HG03520 (cell line): ENCODE measurements around the gene CXCL5.
"Not testable (repeated sequence)": the region's sequence is repeated elsewhere in the genome, so short reads cannot be mapped to it uniquely, and the experiment has no call there.

Experiments
- ATAC-seq: cut with Tn5 transposase; IDR thresholded peaks from one replicate; pipeline ENCODE4 v1.9.1; 2021; ENCODE audit warnings: mild to moderate bottlenecking, moderate library complexity; ENCODE audit not compliant: unreplicated experiment

Gene CXCL5

DNA sequence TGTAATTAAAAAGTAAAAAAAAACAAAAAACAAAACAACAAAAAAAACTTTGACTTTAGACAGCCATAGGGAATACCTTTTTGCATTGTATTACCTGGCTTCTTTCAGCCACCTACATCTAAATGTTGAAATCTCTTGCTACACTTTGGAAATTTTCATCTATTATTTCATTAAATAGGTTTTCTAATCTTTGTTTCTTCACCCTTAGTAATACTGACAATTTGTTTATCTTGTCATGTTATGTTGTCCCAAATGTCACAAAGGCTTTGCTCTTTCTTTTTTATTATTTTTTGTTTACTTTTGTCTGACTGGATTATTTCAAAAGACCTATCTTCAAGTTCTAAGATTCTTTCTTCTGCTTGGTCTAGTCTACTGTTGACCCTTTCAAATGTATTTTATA lies 24.1 kb downstream of the CXCL5 start:
- ATAC-seq, result no peak

DNA sequence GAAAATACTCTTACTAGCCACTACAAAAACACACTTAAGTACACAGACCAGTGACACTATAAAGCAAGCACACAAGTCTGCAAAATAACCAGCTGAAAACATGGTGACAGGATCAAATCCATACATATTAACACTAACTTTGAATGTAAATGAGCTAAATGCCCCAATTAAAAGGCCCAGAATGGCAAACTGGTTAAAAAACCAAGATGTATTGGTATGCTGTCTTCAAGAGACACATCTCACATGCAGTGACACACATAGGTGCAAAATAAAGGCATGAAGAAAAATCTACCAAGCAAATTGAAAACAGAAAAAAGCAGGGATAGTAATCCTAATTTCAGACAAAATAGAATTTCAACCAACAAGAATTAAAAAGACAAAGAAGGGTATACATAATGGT lies 27.5 kb downstream of the CXCL5 start:
- ATAC-seq, result no peak

DNA sequence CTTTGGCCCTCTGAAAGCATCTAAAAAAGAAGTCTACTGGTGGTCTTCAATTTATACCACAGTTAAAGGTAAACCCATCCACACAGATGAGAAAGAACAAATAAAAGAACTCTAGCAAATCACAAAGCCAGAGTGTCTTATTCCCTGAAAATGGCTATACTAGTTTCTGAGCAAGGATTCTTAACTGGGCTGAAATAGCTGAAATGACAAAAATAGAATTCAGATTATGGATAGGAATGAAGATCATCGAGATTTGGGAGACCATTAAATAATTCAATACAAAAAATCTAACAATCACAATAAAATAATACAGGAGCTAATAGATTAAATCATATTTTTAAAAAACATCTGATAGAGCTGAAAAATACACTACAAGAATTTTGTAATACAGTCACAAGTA lies 28.5 kb downstream of the CXCL5 start:
- ATAC-seq, result no peak

DNA sequence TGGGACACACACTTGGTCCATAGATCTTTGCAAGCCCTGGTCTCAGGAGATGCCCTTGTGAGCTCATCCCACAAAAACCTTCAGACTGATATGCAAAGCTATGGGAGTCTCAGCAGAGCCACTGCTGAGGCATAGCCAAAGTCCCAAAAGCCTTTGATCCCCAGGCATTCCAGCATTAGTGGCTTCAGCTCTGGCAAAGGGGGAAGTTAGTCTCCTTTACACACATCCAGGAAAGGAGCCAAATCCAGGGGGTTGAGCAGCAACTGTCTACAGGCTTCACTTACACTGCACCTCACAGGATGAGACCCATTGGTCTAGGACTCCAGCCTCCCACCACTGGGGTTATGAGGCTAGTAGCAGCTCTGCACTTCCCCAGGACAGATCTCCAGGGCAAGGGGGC lies 30.6 kb downstream of the CXCL5 start:
- no peak for ATAC-seq

- ATAC-seq, result no peak
Observed at GRCh38 chr4:73964862-73965611, 33.4 kb downstream of the CXCL5 start.

DNA sequence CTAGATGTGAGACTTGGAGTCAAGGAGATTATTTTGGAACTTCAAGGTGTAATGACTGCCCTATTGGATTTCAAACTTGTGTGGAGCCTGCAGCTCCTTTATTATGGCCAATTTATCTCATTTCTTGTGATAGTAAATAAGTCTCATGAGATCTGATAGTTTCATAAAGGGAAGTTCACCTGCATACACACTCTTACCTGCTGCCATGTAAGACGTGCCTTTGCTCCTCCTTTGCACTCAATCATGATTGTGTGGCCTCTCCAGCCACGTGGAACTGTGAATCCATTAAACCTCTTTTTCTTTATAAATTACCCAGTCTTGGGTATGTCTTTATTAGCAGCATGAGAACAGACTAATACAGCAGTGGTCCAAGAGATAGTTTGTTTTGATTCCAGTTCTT lies 35.8 kb downstream of the CXCL5 start:
- ATAC-seq, result no peak

DNA sequence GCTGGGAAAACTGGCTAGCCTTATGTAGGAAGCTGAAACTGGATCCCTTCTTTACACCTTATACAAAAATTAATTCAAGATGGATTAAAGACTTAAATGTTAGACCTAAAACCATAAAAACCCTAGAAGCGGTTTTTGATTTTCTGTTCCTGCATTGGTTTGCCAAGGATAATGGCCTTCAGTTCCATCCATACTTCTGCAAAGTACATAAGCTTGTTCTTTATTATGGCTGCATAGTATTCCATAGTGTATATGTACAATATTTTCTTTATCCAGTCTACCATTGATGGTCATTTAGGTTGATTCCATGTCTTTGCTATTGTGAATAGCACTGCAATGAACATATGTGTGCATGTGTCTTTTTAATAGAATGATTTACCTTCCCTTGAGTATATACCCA lies 39.4 kb downstream of the CXCL5 start:
- not testable (repeated sequence) for ATAC-seq

- ATAC-seq, result no peak
Observed at GRCh38 chr4:73952352-73952751, 46.1 kb downstream of the CXCL5 start.

DNA sequence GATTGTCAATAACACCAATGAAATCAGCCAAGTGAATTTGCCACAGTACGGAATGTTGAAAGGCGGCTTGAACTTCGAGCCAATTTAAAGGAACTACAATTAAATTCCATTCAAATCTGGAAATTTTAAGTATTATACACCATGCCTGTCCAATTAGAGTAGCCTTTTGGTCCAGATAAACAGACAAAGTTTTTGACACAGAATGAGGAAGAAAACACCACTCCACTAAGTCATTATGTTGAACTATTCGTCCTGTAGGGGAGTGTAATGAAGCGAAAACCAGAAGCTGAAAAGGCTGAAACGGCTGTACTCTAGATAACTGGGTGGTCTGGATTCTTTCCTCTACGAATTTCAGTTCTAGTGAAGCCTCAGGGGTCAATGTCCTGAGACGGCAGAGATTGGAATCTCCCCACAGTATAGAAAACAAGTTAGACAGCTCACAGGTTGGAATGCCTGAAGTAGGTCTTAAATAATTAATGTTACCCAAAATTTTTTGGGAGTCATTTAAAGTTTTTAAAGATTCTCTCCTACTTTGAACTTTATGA lies 48.0 kb downstream of the CXCL5 start:
- ATAC-seq, result not testable (repeated sequence)

DNA sequence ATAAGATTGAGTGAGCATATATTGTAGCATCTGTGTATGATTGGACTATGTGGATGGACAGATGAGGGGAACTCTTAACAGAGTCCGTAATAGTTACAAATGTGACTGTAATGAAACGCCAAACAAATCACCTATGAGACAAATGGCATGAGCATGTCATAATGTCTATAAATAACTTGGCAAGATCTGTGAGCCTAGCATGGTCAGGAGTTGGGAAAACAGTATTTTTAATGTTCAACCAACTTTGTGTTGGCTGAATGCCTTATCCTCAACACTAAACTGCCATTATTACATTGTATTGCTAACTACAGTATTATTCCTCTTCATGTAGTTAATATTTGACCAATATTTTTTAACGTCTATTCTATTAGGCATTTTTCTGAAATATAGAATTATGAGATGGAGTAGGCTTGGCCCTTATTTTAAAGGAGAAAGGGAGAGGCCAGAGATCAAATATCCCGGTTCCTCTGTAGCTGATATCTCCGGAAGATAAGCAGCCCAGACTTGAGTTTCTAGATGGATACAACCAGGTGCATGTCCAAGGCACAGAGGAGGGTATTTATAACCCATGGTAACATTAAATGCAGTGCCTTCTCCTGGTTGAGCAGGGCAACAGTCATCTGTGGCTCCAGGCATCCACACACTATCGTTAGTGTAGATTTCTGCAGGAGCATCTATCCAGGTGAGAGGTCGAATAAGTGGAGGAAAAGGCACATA lies 49.3 kb downstream of the CXCL5 start:
- ATAC-seq, result no peak

GRCh38 chr4:73948291-73948690 lies 50.2 kb downstream of the CXCL5 start:
- ATAC-seq, result no peak

- no peak for ATAC-seq
Observed at GRCh38 chr4:73947239-73947985, 51.1 kb downstream of the CXCL5 start.

DNA sequence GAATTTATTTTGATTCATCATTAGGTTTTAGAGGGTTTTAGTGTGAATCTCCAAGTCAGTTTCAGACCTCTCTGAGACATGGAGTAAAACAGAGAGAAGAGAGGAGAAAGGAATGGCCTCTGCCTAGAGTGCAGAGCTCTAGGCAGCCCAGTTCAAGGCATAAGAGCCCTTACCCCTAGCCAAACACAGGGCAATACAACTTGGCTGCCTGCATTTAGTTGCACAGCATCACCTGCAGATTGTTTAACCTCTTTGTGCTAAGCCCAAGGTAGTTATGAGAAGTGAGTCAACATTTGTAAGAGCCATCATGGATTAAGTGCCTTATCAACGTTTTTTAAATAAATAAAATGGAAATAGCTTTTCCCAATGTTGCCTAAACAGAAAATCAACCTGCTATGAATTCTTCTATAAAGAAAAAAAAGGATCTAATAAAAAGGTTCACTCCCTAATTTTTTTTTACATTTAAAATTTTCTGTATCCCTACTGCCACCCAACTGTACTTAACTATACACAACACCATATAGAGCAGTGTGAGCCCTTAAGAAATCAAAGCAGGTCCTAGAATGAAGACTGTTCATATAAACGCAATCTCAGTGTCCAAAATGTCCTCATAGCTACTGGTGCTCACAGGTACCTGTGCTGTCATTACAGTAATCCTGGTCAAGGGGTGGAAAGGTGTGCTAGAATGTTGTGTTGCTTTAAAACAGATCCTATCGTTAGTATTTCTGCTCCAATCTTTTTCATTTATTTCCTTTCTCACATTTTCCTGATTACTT lies 52.6 kb downstream of the CXCL5 start:
- ATAC-seq, result no peak
